Loucy (cell line): ENCODE data around the gene EIF3F.

Source experiments
- H2AFZ ChIP-seq: fragments of 200-600 bp; sonication (generic); 2 replicates; pipeline ENCODE4 v1.6.0; 2016; ENCODE audit warnings: antibody characterized with exemption, mild to moderate bottlenecking, low read length, moderate library complexity
- H3F3A ChIP-seq: fragments of 200-600 bp; 2 replicates; pipeline ENCODE4 v1.6.0; 2016; ENCODE audit warnings: antibody characterized with exemption, low read depth, mild to moderate bottlenecking
- H3K27me3 ChIP-seq: fragments of 200-600 bp; sonication (generic); 2 replicates; pipeline ENCODE4 v1.6.1; 2014; ENCODE audit warnings: low read length, mild to moderate bottlenecking; ENCODE audit not compliant: insufficient read depth, poor library complexity, severe bottlenecking
- H3K36me3 ChIP-seq: fragments of 200-600 bp; sonication (generic); 2 replicates; pipeline ENCODE4 v1.6.1; 2016; ENCODE audit warnings: low read length; ENCODE audit not compliant: insufficient read depth
- H3K4me1 ChIP-seq: fragments of 200-600 bp; sonication (generic); 2 replicates; pipeline ENCODE4 v1.5.1; 2014; ENCODE audit warnings: low read length, mild to moderate bottlenecking; ENCODE audit not compliant: insufficient read depth, poor library complexity, severe bottlenecking
- H3K4me2 ChIP-seq: fragments of 200-600 bp; sonication (generic); 2 replicates; pipeline ENCODE4 v1.6.0; 2014; ENCODE audit warnings: antibody characterized with exemption, low read length, low read depth, mild to moderate bottlenecking; ENCODE audit not compliant: poor library complexity, severe bottlenecking
- H3K4me3 ChIP-seq: fragments of 200-600 bp; sonication (generic); 2 replicates; pipeline ENCODE4 v1.5.1; 2014; ENCODE audit warnings: low read length, mild to moderate bottlenecking, mixed read lengths; ENCODE audit not compliant: poor library complexity, severe bottlenecking
- H3K79me2 ChIP-seq: fragments of 200-600 bp; sonication (generic); 2 replicates; pipeline ENCODE4 v1.6.1; 2014; ENCODE audit warnings: low read length; ENCODE audit not compliant: insufficient read depth
- H3K9ac ChIP-seq: fragments of 200-600 bp; sonication (generic); 2 replicates; pipeline ENCODE4 v1.6.0; 2014; ENCODE audit warnings: mild to moderate bottlenecking, low read depth, low read length, moderate library complexity; ENCODE audit not compliant: poor library complexity, severe bottlenecking
- H3K9me2 ChIP-seq: fragments of 200-600 bp; sonication (generic); replicated peaks from 2 replicates; pipeline ENCODE4 v1.6.1; 2016; ENCODE audit warnings: low read depth, low read length, mixed read lengths
- H3K9me3 ChIP-seq: fragments of 200-600 bp; sonication (generic); 2 replicates; pipeline ENCODE4 v1.6.1; 2014; ENCODE audit warnings: mild to moderate bottlenecking, antibody characterized with exemption, low read length, low read depth; ENCODE audit not compliant: insufficient read depth
- H4K20me1 ChIP-seq: fragments of 200-600 bp; sonication (generic); 2 replicates; pipeline ENCODE4 v1.6.0; 2014; ENCODE audit warnings: antibody characterized with exemption, low read length, mild to moderate bottlenecking; ENCODE audit not compliant: insufficient read depth, poor library complexity, severe bottlenecking
- CTCF ChIP-seq: fragments of 200-600 bp; sonication (generic); conservative IDR thresholded peaks from 2 replicates; pipeline ENCODE4 v1.5.1; 2014; ENCODE audit warnings: mild to moderate bottlenecking, antibody characterized with exemption, low read length
- EZH2phosphoT487 ChIP-seq: fragments of 200-600 bp; IDR thresholded peaks from 2 replicates; pipeline ENCODE4 v1.6.1; 2018; ENCODE audit warnings: antibody characterized with exemption, mild to moderate bottlenecking, moderate library complexity, borderline replicate concordance

The EIF3F gene

GRCh38 chr11:8005556-8005955 lies 18.4 kb downstream of the EIF3F start:
- H4K20me1 ChIP-seq = no peaks in the 10 kb centered on the region
- TF ChIP-seq CTCF = no peak
- TF ChIP-seq EZH2phosphoT487 = no peak
- no peak overlapping the region for H3K4me3 ChIP-seq
- no peak overlapping the region for H3K9ac ChIP-seq
- no peaks in the 10 kb centered on the region for H3K4me1 ChIP-seq
- no peaks in the 10 kb centered on the region for H3K27me3 ChIP-seq
- no peaks in the 10 kb centered on the region for H3F3A ChIP-seq
- H3K79me2 ChIP-seq = no peaks in the 10 kb centered on the region
- no peaks in the 10 kb centered on the region for H3K36me3 ChIP-seq
- H3K9me3 ChIP-seq = no peaks in the 10 kb centered on the region
- H2AFZ ChIP-seq = no peak overlapping the region
- no peak overlapping the region for H3K4me2 ChIP-seq
- no peaks in the 10 kb centered on the region for H3K9me2 ChIP-seq

- H2AFZ ChIP-seq = no peak overlapping the region
- peak; percentile 95 for TF ChIP-seq CTCF
- TF ChIP-seq EZH2phosphoT487 = no peak
These were observed 19.3 kb downstream of the EIF3F start for GRCh38 chr11:8006349-8006977.

GRCh38 chr11:8008212-8008611 lies 21.1 kb downstream of the EIF3F start:
- Histone ChIP-seq H3K36me3 (no peaks in the 10 kb centered on the region), H4K20me1 (no peaks in the 10 kb centered on the region), H2AFZ (no peak overlapping the region), H3K4me1 (no peaks in the 10 kb centered on the region), H3K27me3 (no peaks in the 10 kb centered on the region), H3K4me3 (no peak overlapping the region), H3K9me3 (no peaks in the 10 kb centered on the region), H3K4me2 (no peak overlapping the region), H3K9me2 (no peaks in the 10 kb centered on the region), H3K79me2 (no peaks in the 10 kb centered on the region), H3F3A (no peaks in the 10 kb centered on the region), H3K9ac (no peak overlapping the region)
- TF ChIP-seq EZH2phosphoT487 (no peak), CTCF (no peak)

More at GRCh38 chr11:8006349-8006977, 19.3 kb downstream of the EIF3F start:
- no peaks in the 10 kb centered on the region for H4K20me1 ChIP-seq
- H3K9me2 ChIP-seq = no peaks in the 10 kb centered on the region
- no peak overlapping the region for H3K4me2 ChIP-seq
- H3F3A ChIP-seq = no peaks in the 10 kb centered on the region
- H3K79me2 ChIP-seq = no peaks in the 10 kb centered on the region
- no peaks in the 10 kb centered on the region for H3K9me3 ChIP-seq
- no peak overlapping the region for H3K9ac ChIP-seq
- H3K4me1 ChIP-seq = no peaks in the 10 kb centered on the region
- no peaks in the 10 kb centered on the region for H3K27me3 ChIP-seq
- H3K36me3 ChIP-seq = no peaks in the 10 kb centered on the region
- no peak overlapping the region for H3K4me3 ChIP-seq
